22Rv1 (cell line): ENCODE measurements around the gene RGS18.
"Not testable (repeated sequence)": the region's sequence is repeated elsewhere in the genome, so short reads cannot be mapped to it uniquely, and the experiment has no call there.

ENCODE experiments used
- H3K27ac ChIP-seq: fragments of 450-650 bp; 2 replicates; pipeline ENCODE4 v1.5.1; 2017
- ZFX ChIP-seq: fragments of 450-650 bp; IDR thresholded peaks from 2 replicates; pipeline ENCODE4 v1.6.1; 2017; ENCODE audit warnings: antibody characterized with exemption, borderline replicate concordance
- TF ChIP-seq, protein P1 (sequence below): fragments of 450-650 bp; IDR thresholded peaks from 2 replicates; pipeline ENCODE4 v1.5.1; 2017; ENCODE audit warnings: mild to moderate bottlenecking

Gene RGS18

DNA sequence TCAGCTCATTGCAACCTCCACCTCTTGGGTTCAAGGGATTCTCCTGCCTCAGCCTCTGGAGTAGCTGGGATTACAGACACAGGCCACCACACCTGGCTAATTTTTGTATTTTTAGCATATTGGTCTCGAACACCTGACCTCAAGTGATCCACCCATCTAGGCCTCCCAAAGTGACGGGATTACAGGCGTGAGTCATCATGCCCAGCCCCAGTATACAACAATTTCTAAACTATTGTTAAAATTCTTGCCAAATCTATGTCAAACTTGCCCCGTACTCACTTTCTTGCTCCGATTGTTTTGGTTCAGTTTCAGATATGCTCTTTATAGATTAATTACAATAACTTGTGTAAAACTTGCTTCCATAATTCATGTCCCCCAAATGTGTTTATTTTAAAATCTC is 4.1 kb downstream of the RGS18 start:
- no peak overlapping the region for H3K27ac ChIP-seq
- TF ChIP-seq, protein P1, sequence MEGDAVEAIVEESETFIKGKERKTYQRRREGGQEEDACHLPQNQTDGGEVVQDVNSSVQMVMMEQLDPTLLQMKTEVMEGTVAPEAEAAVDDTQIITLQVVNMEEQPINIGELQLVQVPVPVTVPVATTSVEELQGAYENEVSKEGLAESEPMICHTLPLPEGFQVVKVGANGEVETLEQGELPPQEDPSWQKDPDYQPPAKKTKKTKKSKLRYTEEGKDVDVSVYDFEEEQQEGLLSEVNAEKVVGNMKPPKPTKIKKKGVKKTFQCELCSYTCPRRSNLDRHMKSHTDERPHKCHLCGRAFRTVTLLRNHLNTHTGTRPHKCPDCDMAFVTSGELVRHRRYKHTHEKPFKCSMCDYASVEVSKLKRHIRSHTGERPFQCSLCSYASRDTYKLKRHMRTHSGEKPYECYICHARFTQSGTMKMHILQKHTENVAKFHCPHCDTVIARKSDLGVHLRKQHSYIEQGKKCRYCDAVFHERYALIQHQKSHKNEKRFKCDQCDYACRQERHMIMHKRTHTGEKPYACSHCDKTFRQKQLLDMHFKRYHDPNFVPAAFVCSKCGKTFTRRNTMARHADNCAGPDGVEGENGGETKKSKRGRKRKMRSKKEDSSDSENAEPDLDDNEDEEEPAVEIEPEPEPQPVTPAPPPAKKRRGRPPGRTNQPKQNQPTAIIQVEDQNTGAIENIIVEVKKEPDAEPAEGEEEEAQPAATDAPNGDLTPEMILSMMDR: no peak
- no peak for TF ChIP-seq ZFX

GRCh38 chr1:192165002-192165401 is 6.7 kb downstream of the RGS18 start:
- H3K27ac ChIP-seq: not testable (repeated sequence)

DNA sequence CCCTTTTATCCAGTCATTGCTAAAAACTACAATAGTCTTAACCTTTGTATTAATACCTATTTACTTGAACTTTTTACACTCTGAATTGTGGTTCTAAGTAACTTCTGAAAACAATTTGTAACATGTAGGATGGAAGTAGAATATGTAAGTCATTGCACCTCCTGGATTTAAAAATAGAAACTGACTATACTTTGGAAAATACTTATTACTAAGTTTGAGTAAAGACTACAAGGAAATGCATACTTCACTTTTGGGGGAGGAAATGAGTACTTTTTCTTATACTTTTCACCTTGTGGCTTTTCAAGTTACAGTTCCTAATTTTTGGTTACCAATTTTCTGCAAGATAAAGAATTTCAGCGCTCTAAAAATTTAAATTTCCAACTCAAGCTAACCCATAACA is 8.7 kb downstream of the RGS18 start:
- H3K27ac ChIP-seq: no peak overlapping the region
- TF ChIP-seq, protein P1: no peak
- TF ChIP-seq ZFX: no peak

GRCh38 chr1:192167911-192168700 is 9.8 kb downstream of the RGS18 start:
- TF ChIP-seq, protein P1: no peak
- TF ChIP-seq ZFX: no peak
- no peak overlapping the region for H3K27ac ChIP-seq

GRCh38 chr1:192168964-192169363 is 10.7 kb downstream of the RGS18 start:
- TF ChIP-seq ZFX: no peak
- TF ChIP-seq, protein P1: no peak
- H3K27ac ChIP-seq: no peak overlapping the region

GRCh38 chr1:192170196-192170984 is 12.1 kb downstream of the RGS18 start:
- H3K27ac ChIP-seq: no peak overlapping the region
- TF ChIP-seq ZFX: no peak
- TF ChIP-seq, protein P1: no peak

GRCh38 chr1:192171123-192171522 is 12.9 kb downstream of the RGS18 start:
- TF ChIP-seq ZFX: no peak
- TF ChIP-seq, protein P1: no peak
- no peak overlapping the region for H3K27ac ChIP-seq
